Neural crest cell (in vitro differentiated cells): Measurements from ENCODE around the gene SEC24A. TPM values are rescaled to one million over a fixed set of nuclear protein-coding genes. Genes with fewer than 3 reads are reported as not detected.
"Not testable (repeated sequence)": the region's sequence is repeated elsewhere in the genome, so short reads cannot be mapped to it uniquely, and the experiment has no call there.

ENCODE experiments used
- DNase-seq: peaks from one replicate; pipeline ENCODE4 v3.0.0; 2021; ENCODE audit warnings: low read depth, mixed read lengths, low spot score
- H3K27ac Mint-ChIP-seq: one replicate; pipeline ENCODE4 v1.8.0; 2021; ENCODE audit warnings: mild to moderate bottlenecking, mixed read lengths; ENCODE audit not compliant: unreplicated experiment
- H3K27me3 Mint-ChIP-seq: 2 replicates; pipeline ENCODE4 v1.8.0; 2021; ENCODE audit warnings: low read depth, mild to moderate bottlenecking, mixed read lengths
- H3K36me3 Mint-ChIP-seq: 2 replicates; pipeline ENCODE4 v1.8.0; 2021; ENCODE audit warnings: low read depth, mild to moderate bottlenecking, mixed read lengths
- H3K4me1 Mint-ChIP-seq: 2 replicates; pipeline ENCODE4 v1.8.0; 2021; ENCODE audit warnings: mixed read lengths
- H3K4me3 Mint-ChIP-seq: one replicate; pipeline ENCODE4 v1.8.0; 2021; ENCODE audit warnings: mild to moderate bottlenecking, mixed read lengths
- H3K9me3 Mint-ChIP-seq: 2 replicates; pipeline ENCODE4 v1.8.0; 2021; ENCODE audit warnings: mixed read lengths
- total RNA-seq: library from RNA; stranded (reverse); gene quantifications from 2 replicates; pipeline ENCODE4 v1.2.1, GENCODE V29; 2021
- TF ChIP-seq, protein P1 (sequence below): fragments of 200-600 bp; sonication (generic); conservative IDR thresholded peaks from 2 replicates; pipeline ENCODE4 v1.5.0; 2021; ENCODE audit warnings: antibody characterized with exemption, mild to moderate bottlenecking

SEC24A gene
- total RNA-seq, 1 donor from 2014 or later, result 21.6 TPM

DNA sequence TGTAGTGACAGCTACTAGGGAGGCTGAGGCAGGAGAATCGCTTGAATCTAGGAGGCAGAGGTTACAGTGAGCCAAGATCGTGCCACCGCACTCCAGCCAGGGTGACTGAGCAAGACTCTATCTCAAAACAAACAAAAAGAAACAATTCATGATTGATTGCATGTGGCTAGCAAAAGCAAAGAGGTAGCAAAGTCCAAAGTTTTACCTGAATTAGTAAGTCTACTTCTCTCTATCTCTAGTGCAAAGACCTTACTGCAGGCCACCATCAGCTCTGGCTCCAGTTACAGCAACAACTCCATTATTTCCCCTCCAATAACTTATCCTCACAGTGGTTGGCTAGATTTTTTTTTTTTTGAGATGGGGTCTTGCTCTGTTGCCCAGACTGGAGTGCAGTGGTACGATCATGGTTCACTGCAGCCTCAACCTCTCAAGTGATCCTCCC lies 9.8 kb upstream of the SEC24A start:
- Mint-ChIP-seq H3K27me3 (no peaks in the 10 kb centered on the region), H3K4me3 (no peak overlapping the region), H3K9me3 (no peaks in the 10 kb centered on the region), H3K27ac (no peak overlapping the region), H3K4me1 (no peaks in the 10 kb centered on the region), H3K36me3 (no peaks in the 10 kb centered on the region)
- no peak for DNase-seq
- TF ChIP-seq, protein P1, sequence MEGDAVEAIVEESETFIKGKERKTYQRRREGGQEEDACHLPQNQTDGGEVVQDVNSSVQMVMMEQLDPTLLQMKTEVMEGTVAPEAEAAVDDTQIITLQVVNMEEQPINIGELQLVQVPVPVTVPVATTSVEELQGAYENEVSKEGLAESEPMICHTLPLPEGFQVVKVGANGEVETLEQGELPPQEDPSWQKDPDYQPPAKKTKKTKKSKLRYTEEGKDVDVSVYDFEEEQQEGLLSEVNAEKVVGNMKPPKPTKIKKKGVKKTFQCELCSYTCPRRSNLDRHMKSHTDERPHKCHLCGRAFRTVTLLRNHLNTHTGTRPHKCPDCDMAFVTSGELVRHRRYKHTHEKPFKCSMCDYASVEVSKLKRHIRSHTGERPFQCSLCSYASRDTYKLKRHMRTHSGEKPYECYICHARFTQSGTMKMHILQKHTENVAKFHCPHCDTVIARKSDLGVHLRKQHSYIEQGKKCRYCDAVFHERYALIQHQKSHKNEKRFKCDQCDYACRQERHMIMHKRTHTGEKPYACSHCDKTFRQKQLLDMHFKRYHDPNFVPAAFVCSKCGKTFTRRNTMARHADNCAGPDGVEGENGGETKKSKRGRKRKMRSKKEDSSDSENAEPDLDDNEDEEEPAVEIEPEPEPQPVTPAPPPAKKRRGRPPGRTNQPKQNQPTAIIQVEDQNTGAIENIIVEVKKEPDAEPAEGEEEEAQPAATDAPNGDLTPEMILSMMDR, result no peak

DNA sequence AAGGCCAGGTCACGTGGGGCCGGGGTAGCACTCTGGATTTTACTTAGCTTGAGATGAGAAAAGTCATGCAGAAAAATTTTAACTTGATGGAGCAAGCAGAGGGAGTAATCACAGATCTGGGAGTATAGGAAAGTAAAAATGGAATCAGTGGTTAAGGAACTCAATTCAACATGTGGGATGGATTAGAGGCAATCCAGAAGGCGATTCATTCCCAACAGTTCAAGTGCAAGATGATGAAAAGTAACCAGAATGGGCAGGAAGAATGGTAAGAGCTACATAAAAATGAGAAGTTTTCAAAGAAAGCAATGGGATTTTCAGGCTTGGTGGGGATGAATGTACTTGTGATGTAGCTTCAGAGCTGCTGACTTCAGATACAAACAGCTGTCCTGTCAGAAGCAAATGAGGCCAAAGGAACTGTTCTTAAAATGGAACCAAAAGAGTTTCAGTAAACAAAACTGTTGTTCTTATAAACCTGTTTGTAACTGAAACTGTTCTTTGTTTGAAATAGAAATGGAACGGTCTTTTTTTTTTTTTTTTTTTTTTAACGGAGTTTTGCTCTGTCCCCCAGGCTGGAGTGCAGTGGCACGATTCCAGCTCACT lies 5.6 kb upstream of the SEC24A start:
- peak overlapping the region; percentile 16 for H3K4me3 Mint-ChIP-seq
- TF ChIP-seq, protein P1, result no peak
- no peak overlapping the region for H3K27ac Mint-ChIP-seq
- no peak for DNase-seq
- H3K27me3 Mint-ChIP-seq, result no peaks in the 10 kb centered on the region
- no peaks in the 10 kb centered on the region for H3K36me3 Mint-ChIP-seq
- peaks cover 6% of the 10 kb centered on the region for H3K4me1 Mint-ChIP-seq
- no peaks in the 10 kb centered on the region for H3K9me3 Mint-ChIP-seq

DNA sequence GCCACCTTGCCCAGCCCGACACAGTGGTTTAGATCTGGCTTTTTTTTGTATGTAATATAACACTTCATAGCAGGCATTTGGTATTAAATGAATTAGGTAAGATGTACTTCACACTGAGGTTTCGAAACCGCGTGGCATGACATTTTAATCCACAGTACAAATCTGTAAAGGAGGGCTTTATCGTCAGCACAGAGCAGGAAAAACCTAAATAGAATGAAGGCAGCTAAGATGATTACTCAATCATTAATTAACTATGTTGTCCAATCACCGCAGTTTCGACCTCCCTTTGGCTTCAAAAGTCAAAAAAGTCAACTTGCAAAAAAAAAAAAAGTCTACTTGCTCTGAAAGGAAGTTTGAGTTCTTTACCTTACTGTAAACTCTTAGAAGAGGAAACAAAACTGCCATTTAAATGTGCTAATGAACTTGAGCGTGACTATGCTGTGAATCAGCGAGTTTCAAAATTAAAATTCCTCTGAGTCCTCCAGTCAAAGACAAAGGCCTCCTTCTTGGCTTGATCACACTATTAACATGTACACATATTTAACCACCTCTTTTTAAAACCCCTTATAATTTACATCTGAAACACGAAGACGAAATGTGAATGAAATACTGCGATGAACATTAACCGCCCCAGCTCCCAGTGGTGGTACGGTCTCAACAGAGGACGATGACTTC lies 698 bp upstream of the SEC24A start:
- peak overlapping the region; percentile 91 for H3K4me3 Mint-ChIP-seq
- TF ChIP-seq, protein P1, result no peak
- H3K9me3 Mint-ChIP-seq, result no peaks in the 10 kb centered on the region
- no peak for DNase-seq
- peaks cover 20% of the 10 kb centered on the region for H3K4me1 Mint-ChIP-seq
- H3K27ac Mint-ChIP-seq, result peak overlapping the region; percentile 97
- H3K27me3 Mint-ChIP-seq, result no peaks in the 10 kb centered on the region
- no peaks in the 10 kb centered on the region for H3K36me3 Mint-ChIP-seq

DNA sequence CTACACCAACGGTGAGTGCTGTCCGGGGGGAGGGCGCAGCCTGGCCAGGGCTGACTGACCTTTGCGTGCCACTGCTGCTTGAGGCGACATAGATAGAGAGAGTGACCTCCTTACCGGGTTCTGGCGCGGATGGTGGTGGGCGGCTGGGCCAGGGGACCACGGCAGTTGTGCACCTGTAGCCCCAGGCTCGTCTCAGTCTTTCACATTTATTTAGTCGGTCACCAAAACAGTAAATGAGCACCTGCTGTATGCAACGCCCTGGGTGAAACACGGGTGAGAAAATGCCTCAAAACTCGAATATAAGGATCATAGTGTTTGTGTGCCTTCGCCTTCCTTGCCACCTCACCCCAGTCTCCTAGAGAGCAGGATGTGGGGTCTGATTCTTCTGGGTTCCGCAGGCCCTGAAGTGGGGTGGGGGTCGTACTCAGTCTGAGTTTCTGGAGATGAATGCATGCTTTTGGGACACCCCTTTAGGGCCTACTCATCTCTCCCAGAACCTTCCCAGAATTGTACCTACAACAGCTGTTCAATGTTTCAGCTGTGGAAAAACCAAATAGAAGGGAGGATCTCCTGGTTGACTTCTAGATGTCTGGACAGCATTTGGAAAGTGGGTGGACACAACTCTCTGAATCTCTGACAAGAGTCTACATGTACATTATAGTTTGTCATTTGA lies 714 bp downstream of the SEC24A start:
- DNase-seq, result no peak
- Mint-ChIP-seq H3K27ac (peak overlapping the region; percentile 97), H3K4me1 (peaks cover 20% of the 10 kb centered on the region), H3K4me3 (peak overlapping the region; percentile 91), H3K36me3 (no peaks in the 10 kb centered on the region), H3K27me3 (no peaks in the 10 kb centered on the region), H3K9me3 (no peaks in the 10 kb centered on the region)
- TF ChIP-seq, protein P1, result no peak

DNA sequence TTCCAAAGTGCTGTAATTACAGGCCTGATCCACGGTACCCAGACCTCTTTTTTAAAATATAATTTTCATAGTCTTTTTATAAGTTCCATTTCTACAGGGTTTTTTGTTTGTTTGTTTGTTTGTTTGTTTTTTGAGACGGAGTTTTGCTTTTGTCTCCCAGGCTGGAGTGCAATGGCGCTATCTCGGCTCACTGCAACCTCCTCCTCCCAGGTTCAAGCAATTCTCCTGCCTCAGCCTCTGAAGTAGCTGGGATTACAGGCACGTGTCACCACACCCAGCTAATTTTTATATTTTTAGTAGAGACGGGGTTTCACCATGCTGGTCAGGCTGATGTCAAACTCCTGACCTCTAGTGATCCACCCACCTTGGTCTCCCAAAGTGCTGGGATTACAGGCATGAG lies 2.1 kb downstream of the SEC24A start:
- H3K27ac Mint-ChIP-seq, H3K36me3 Mint-ChIP-seq, H3K27me3 Mint-ChIP-seq, H3K9me3 Mint-ChIP-seq, DNase-seq: not testable (repeated sequence)
- Mint-ChIP-seq H3K4me1 (peaks cover 20% of the 10 kb centered on the region), H3K4me3 (peak overlapping the region; percentile 56)

DNA sequence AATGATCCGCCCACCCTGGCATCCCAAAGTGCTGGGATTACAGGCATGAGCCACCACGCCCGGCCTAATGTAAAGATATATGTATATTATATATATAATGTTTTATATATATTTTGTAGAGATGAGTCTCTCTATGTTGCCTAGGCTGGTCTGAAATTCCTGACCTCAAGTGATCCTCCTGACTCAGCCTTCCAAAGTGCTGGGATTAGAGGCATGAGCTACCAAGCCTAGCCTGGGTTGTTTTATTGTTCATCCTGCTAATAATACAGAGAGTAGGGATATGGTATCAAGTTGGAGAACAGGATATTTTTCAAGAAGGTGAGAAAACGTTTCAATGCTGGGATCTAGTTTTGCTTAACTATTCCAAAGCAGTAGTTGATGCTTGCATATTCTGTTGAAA lies 2.9 kb downstream of the SEC24A start:
- Mint-ChIP-seq H3K4me1 (peaks cover 20% of the 10 kb centered on the region), H3K9me3 (no peaks in the 10 kb centered on the region), H3K36me3 (no peaks in the 10 kb centered on the region), H3K4me3 (peak overlapping the region; percentile 27), H3K27ac (no peak overlapping the region), H3K27me3 (no peaks in the 10 kb centered on the region)
- no peak for DNase-seq
- TF ChIP-seq, protein P1, result no peak
